H1 (cell line): Measurements from ENCODE around the gene CLINT1. TPM values are rescaled to one million over a fixed set of nuclear protein-coding genes. Genes with fewer than 3 reads are reported as not detected.

Source experiments
- CTCF ChIA-PET: fragments of 300-600 bp; sonication (Branson Sonifier 250); formaldehyde crosslinking; loops from one replicate; lab custom pipeline; 2021; ENCODE audit not compliant: partially characterized antibody; lab: Charles Lee
- POLR2A ChIA-PET: fragments of 300-600 bp; sonication (Branson Sonifier 250); formaldehyde crosslinking; loops from one replicate; lab custom pipeline; 2021; ENCODE audit warnings: inconsistent platforms; ENCODE audit not compliant: partially characterized antibody; lab: Charles Lee
- DNase-seq, 2 experiments: peaks; one replicate each; pipeline versions ENCODE4 v3.0.0 to v3.0.0-alpha.2; 2010 to 2022; ENCODE audit warnings: low spot score in 2 of 2, low read depth in 1 of 2, mixed read lengths in 1 of 2
- FAIRE-seq: peaks from 2 replicates; lab custom pipeline; 2011; peaks lifted over from hg19 to GRCh38; lab: Jason Lieb, UNC
- H2AFZ ChIP-seq: 2 replicates; pipeline ENCODE4 v1.8.1; 2012; ENCODE audit warnings: low read length, inconsistent platforms
- H2AK5ac ChIP-seq: 2 replicates; pipeline ENCODE4 v1.6.1; 2013; ENCODE audit warnings: low read depth, low read length
- H2BK120ac ChIP-seq: replicated peaks from 2 replicates; pipeline ENCODE3; 2013; ENCODE audit warnings: low read depth, low read length, inconsistent platforms
- H2BK12ac ChIP-seq: 2 replicates; pipeline ENCODE4 v1.6.1; 2013; ENCODE audit warnings: low read depth, low read length
- H2BK15ac ChIP-seq: 2 replicates; pipeline ENCODE4 v1.6.1; 2013; ENCODE audit warnings: low read length
- H2BK20ac ChIP-seq: 2 replicates; pipeline ENCODE4 v1.6.1; 2013; ENCODE audit warnings: low read length
- H2BK5ac ChIP-seq: 2 replicates; pipeline ENCODE4 v1.6.1; 2013; ENCODE audit warnings: low read depth, low read length
- H3K14ac ChIP-seq: 2 replicates; pipeline ENCODE4 v1.6.1; 2013; ENCODE audit warnings: inconsistent platforms; ENCODE audit not compliant: insufficient read length
- H3K18ac ChIP-seq: 2 replicates; pipeline ENCODE4 v1.6.1; 2013; ENCODE audit warnings: low read length; ENCODE audit errors: extremely low read depth
- H3K23ac ChIP-seq: 2 replicates; pipeline ENCODE4 v1.6.1; 2013; ENCODE audit warnings: inconsistent platforms; ENCODE audit not compliant: insufficient read length
- H3K23me2 ChIP-seq: 2 replicates; pipeline ENCODE4 v1.6.1; 2013; ENCODE audit warnings: low read depth, low read length
- H3K27ac ChIP-seq: 2 replicates; pipeline ENCODE4 v1.6.1; 2011; ENCODE audit warnings: low read depth, low read length, inconsistent platforms
- H3K27me3 ChIP-seq, 4 experiments: replicated peaks in 1 of 4; 1 replicate in 1 of 4; 2 replicates in 3 of 4; pipeline versions ENCODE4 v1.6.1 to v1.8.1; 2011 to 2013; ENCODE audit warnings: low read length in 3 of 4, mild to moderate bottlenecking in 3 of 4, inconsistent platforms in 2 of 4, mixed read lengths in 2 of 4, moderate library complexity in 1 of 4; ENCODE audit not compliant: control insufficient read depth in 3 of 4, insufficient read depth in 3 of 4; ENCODE audit errors: extremely low read depth in 1 of 4
- H3K36me3 ChIP-seq, 4 experiments: 2 replicates each; pipeline versions ENCODE4 v1.6.1 to v1.8.1; 2011 to 2013; ENCODE audit warnings: mild to moderate bottlenecking in 4 of 4, low read length in 3 of 4, moderate library complexity in 2 of 4, control low read depth in 1 of 4, inconsistent platforms in 1 of 4; ENCODE audit not compliant: insufficient read depth in 4 of 4, control insufficient read depth in 2 of 4
- H3K4ac ChIP-seq: replicated peaks from 2 replicates; pipeline ENCODE3; 2013; ENCODE audit warnings: low read length, low read depth, mixed read lengths, inconsistent platforms; ENCODE audit not compliant: insufficient read length
- H3K4me1 ChIP-seq, 4 experiments: replicated peaks in 1 of 4; 1 replicate in 1 of 4; 2 replicates in 3 of 4; pipeline versions ENCODE4 v1.6.1 to v1.8.1; 2011 to 2013; ENCODE audit warnings: low read length in 3 of 4, inconsistent platforms in 2 of 4, mixed read lengths in 1 of 4; ENCODE audit not compliant: insufficient read depth in 4 of 4, control insufficient read depth in 3 of 4
- H3K4me2 ChIP-seq, 2 experiments: 2 replicates each; pipeline versions ENCODE4 v1.6.1 to v1.8.1; 2011 to 2013; ENCODE audit warnings: low read depth in 2 of 2, low read length in 2 of 2, control low read depth in 1 of 2, inconsistent platforms in 1 of 2, mild to moderate bottlenecking in 1 of 2; ENCODE audit not compliant: insufficient read depth in 1 of 2
- H3K4me3 ChIP-seq, 4 experiments: fragments of 200-600, 300-600 bp in 1 of 4; sonication (generic), shearing (Covaris generic), sonication (Bioruptor Twin) in 1 of 4; 2 replicates each; pipeline versions ENCODE4 v1.5.1 to v1.8.1; 2011 to 2016; ENCODE audit warnings: low read length in 4 of 4, low read depth in 3 of 4, control low read depth in 2 of 4, inconsistent platforms in 2 of 4, mild to moderate bottlenecking in 2 of 4, mixed read lengths in 1 of 4, moderate library complexity in 1 of 4; ENCODE audit not compliant: insufficient read depth in 2 of 4; ENCODE audit errors: extremely low read depth in 1 of 4
- H3K56ac ChIP-seq: replicated peaks from 2 replicates; pipeline ENCODE3; 2013; ENCODE audit warnings: low read depth, mild to moderate bottlenecking, mixed read lengths, low read length, inconsistent platforms; ENCODE audit not compliant: insufficient read length
- H3K79me1 ChIP-seq: 2 replicates; pipeline ENCODE4 v1.6.1; 2013; ENCODE audit warnings: low read depth, low read length, control low read depth
- H3K79me2 ChIP-seq, 2 experiments: 2 replicates each; pipeline versions ENCODE4 v1.6.1 to v1.8.1; 2012 to 2013; ENCODE audit warnings: low read length in 2 of 2, mild to moderate bottlenecking in 2 of 2, inconsistent platforms in 1 of 2; ENCODE audit not compliant: insufficient read depth in 2 of 2, control insufficient read depth in 1 of 2
- H3K9ac ChIP-seq, 4 experiments: replicated peaks in 1 of 4; 1 replicate in 1 of 4; 2 replicates in 3 of 4; pipeline versions ENCODE4 v1.6.1 to v1.8.1; 2011 to 2013; ENCODE audit warnings: low read depth in 3 of 4, low read length in 3 of 4, control low read depth in 2 of 4, mild to moderate bottlenecking in 2 of 4, moderate library complexity in 2 of 4, inconsistent platforms in 1 of 4; ENCODE audit errors: extremely low read depth in 1 of 4
- H3K9me3 ChIP-seq, 2 experiments: 2 replicates each; pipeline versions ENCODE4 v1.6.1 to v1.8.1; 2012 to 2013; ENCODE audit warnings: mild to moderate bottlenecking in 2 of 2, moderate library complexity in 2 of 2, control low read depth in 1 of 2, inconsistent platforms in 1 of 2, low read depth in 1 of 2, low read length in 1 of 2, mixed read lengths in 1 of 2; ENCODE audit not compliant: insufficient read depth in 2 of 2
- H4K20me1 ChIP-seq, 2 experiments: replicated peaks in 1 of 2; 2 replicates each; pipeline versions ENCODE3 to v1.8.1; 2011 to 2013; ENCODE audit warnings: inconsistent platforms in 2 of 2, low read length in 2 of 2, mild to moderate bottlenecking in 1 of 2; ENCODE audit not compliant: insufficient read depth in 2 of 2, control insufficient read depth in 1 of 2
- H4K5ac ChIP-seq: 2 replicates; pipeline ENCODE4 v1.6.1; 2013; ENCODE audit warnings: low read length, low read depth, mixed read lengths, inconsistent platforms; ENCODE audit not compliant: insufficient read length
- H4K8ac ChIP-seq: 2 replicates; pipeline ENCODE4 v1.8.0; 2013; ENCODE audit warnings: mild to moderate bottlenecking, moderate library complexity, low read length, inconsistent platforms; ENCODE audit not compliant: insufficient read depth; ENCODE audit errors: extremely low read depth
- H4K91ac ChIP-seq: replicated peaks from 2 replicates; pipeline ENCODE3; 2013; ENCODE audit warnings: low read length, mixed read lengths, inconsistent platforms; ENCODE audit not compliant: insufficient read length
- SIRT6 ChIP-seq: IDR thresholded peaks from one replicate; pipeline ENCODE4 v1.7.1; 2012; ENCODE audit warnings: low read length, inconsistent platforms
- TAF7 ChIP-seq: optimal IDR thresholded peaks from 2 replicates; pipeline ENCODE3; 2011; ENCODE audit warnings: low read depth, mild to moderate bottlenecking, inconsistent platforms, low read length, moderate library complexity, borderline replicate concordance
- ZNF274 ChIP-seq: IDR thresholded peaks from 2 replicates; pipeline ENCODE4 v1.7.0; 2012; ENCODE audit warnings: low read length, borderline replicate concordance; ENCODE audit errors: extremely low read depth
- WGBS, 2 experiments: shearing (Covaris generic) in 1 of 2; methylation state at CpG; one replicate each; pipeline versions ENCODE4 v1.1.6 to v1.1.7; 2013 to 2015; ENCODE audit warnings: low lambda C conversion rate in 2 of 2, mixed read lengths in 2 of 2, inconsistent platforms in 1 of 2, low coverage in 1 of 2, missing lambda C conversion rate in 1 of 2; ENCODE audit not compliant: insufficient replicate concordance in 2 of 2, insufficient coverage in 1 of 2, insufficient read length in 1 of 2; ENCODE audit errors: extremely low coverage in 1 of 2, missing lambda C conversion rate in 1 of 2; 5-methylcytosine and 5-hydroxymethylcytosine counted together
- polyA plus RNA-seq, 7 experiments: library from polyadenylated mRNA; depleted of rRNA in 3 of 7; stranded (reverse) in 5 of 7; unstranded in 2 of 7; fragments of >200 nt in 5 of 7; fragments of 200-250 nt in 2 of 7; gene quantifications; 1 replicate in 5 of 7; 2 replicates in 1 of 7; 4 replicates in 1 of 7; pipeline versions ENCODE4 v1.2.1 to v1.2.3, GENCODE V29; 2011 to 2013; ENCODE audit warnings: missing spikeins in 2 of 7, mixed read lengths in 2 of 7
- total RNA-seq: library from RNA; stranded (reverse); fragmentation: NEBNext Ultra II Directional; extraction: Animal tissue kit (Norgen Biotek cat#: 25700); gene quantifications from 2 replicates; pipeline ENCODE4 v1.2.1, GENCODE V29; 2021

The CLINT1 gene
- total and polyA plus RNA-seq, 2 of the 8 experiments (the other 6 are each of a cell fraction or from before 2014, with no cell fraction given), result 85.9 to 140 TPM

DNA sequence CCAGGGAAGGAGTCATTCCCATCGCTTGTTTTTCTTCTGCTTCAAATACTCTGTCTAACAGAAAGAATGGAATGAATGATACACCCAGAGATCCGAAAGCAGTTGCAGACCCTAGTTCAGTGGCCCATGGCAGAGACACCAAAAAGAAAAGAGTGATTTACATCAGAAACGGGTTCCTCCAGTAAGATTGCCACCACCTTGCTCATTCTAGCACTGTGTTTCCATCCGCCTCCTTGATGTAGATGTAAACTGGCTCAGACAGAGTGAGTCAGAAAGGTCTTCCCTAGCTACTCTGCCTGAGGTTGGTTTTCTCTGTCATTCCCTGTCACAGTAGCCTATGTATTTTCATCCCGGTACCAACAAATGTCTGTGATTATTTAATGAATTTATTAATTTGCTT lies 15.9 kb upstream of the CLINT1 start:
- 85% methylated on average over 5 of the region's 5 CpGs; no CpG with 5 or more reads in 1 of the 2 experiments for WGBS, 2 experiments
- Histone ChIP-seq H3K23me2 (no peaks in the 10 kb centered on the region), H3K9me3 (peaks cover 3% of the 10 kb centered on the region in 2 experiments; a peak in 1 of 4 replicates), H3K4me2 (no peak overlapping the region), H2AK5ac (no peak overlapping the region), H3K4ac (no peak overlapping the region), H3K9ac (no peak overlapping the region), H3K4me3 (no peak overlapping the region), H4K8ac (no peak overlapping the region), H3K79me2 (no peaks in the 10 kb centered on the region), H4K91ac (no peak overlapping the region), H3K36me3 (no peaks in the 10 kb centered on the region), H2AFZ (0 out of 2 replicates have a peak overlapping the region, but pooled peaks have one; percentile 10), H3K23ac (no peak overlapping the region), H3K79me1 (no peaks in the 10 kb centered on the region), H2BK20ac (no peak overlapping the region), H3K27me3 (no peaks in the 10 kb centered on the region), H3K4me1 (peaks cover 0 to 2% (median 0%) of the 10 kb centered on the region in 4 experiments; a peak in 1 of 7 replicates), H2BK15ac (no peak overlapping the region), H4K20me1 (no peaks in the 10 kb centered on the region), H2BK5ac (no peak overlapping the region), H3K56ac (no peak overlapping the region), H2BK12ac (no peak overlapping the region), H3K18ac (no peak overlapping the region), H4K5ac (no peak overlapping the region), H3K14ac (no peak overlapping the region), H2BK120ac (no peak overlapping the region), H3K27ac (no peak overlapping the region)
- CTCF ChIA-PET, result no interaction called here
- POLR2A ChIA-PET, result no interaction called here
- DNase-seq, result no peak
- FAIRE-seq, result no peak
- TF ChIP-seq SIRT6 (no peak), ZNF274 (no peak), TAF7 (no peak)
